B cell (primary cell): ENCODE data around the gene PROB1. TPM values are rescaled to one million over a fixed set of nuclear protein-coding genes. Genes with fewer than 3 reads are reported as not detected.
A peak's percentile ranks its signal among the peaks of the same experiment; 100 is the strongest.

Source experiments
- ATAC-seq: fragments of 200-7000 bp; cut with Tn5 transposase; one replicate; pipeline ENCODE4 v1.10.0; 2021; ENCODE audit warnings: low read depth, mild to moderate bottlenecking, moderate number of reproducible peaks, moderate library complexity
- CTCF ChIA-PET: fragments of 350-600 bp; sonication (Branson Sonifier 250); formaldehyde crosslinking; loops from one replicate; lab custom pipeline; 2021; ENCODE audit warnings: antibody characterized with exemption, inconsistent platforms; lab: Charles Lee
- POLR2A ChIA-PET: fragments of 350-600 bp; sonication (Branson Sonifier 250); formaldehyde crosslinking; loops from one replicate; lab custom pipeline; 2021; ENCODE audit warnings: antibody characterized with exemption; lab: Charles Lee
- DNase-seq: peaks from one replicate; pipeline ENCODE4 v3.0.0; 2013
- H2AFZ ChIP-seq: 2 replicates; pipeline ENCODE4 v1.6.1; 2012; ENCODE audit warnings: mild to moderate bottlenecking, low read depth, low read length; ENCODE audit not compliant: insufficient read depth, poor library complexity, severe bottlenecking
- H3K27ac ChIP-seq, 2 donors: 1 replicate in 1 of 2; 2 replicates in 1 of 2; pipeline ENCODE4 v1.5.1; 2012 to 2013; ENCODE audit warnings: low read length in 2 of 2, mild to moderate bottlenecking in 2 of 2, moderate library complexity in 1 of 2
- H3K27me3 ChIP-seq, 4 experiments: fragments of 200-600 bp in 1 of 4; sonication (generic) in 1 of 4; replicated peaks in 1 of 4; 1 replicate in 2 of 4; 2 replicates in 2 of 4; pipeline versions ENCODE4 v1.6.1 to v1.7.0; 2013 to 2016; ENCODE audit warnings: low read length in 3 of 4, mild to moderate bottlenecking in 2 of 4, mixed read lengths in 1 of 4, moderate library complexity in 1 of 4; ENCODE audit not compliant: insufficient read depth in 4 of 4, control insufficient read depth in 3 of 4; ENCODE audit errors: control extremely low read depth in 1 of 4
- H3K36me3 ChIP-seq, 2 experiments: replicated peaks in 1 of 2; 1 replicate in 1 of 2; 2 replicates in 1 of 2; pipeline versions ENCODE4 v1.6.1 to v1.7.1; 2013; ENCODE audit warnings: low read length in 1 of 2; ENCODE audit not compliant: insufficient read depth in 2 of 2, control insufficient read depth in 1 of 2; ENCODE audit errors: control extremely low read depth in 1 of 2, extremely low read depth in 1 of 2
- H3K4me1 ChIP-seq, 2 donors: fragments of 200-600 bp in 1 of 2; sonication (generic) in 1 of 2; 1 replicate in 1 of 2; 2 replicates in 1 of 2; pipeline versions ENCODE4 v1.5.1 to v1.6.1; 2013 to 2017; ENCODE audit warnings: low read length in 2 of 2; ENCODE audit not compliant: control insufficient read depth in 2 of 2, insufficient read depth in 2 of 2
- H3K4me2 ChIP-seq: replicated peaks from 2 replicates; pipeline ENCODE3; 2012; ENCODE audit warnings: mild to moderate bottlenecking, low read depth, low read length; ENCODE audit not compliant: poor library complexity, severe bottlenecking
- H3K4me3 ChIP-seq, 5 experiments: fragments of 200-600 bp in 1 of 5; sonication (generic) in 1 of 5; 1 replicate in 3 of 5; 2 replicates in 2 of 5; pipeline versions ENCODE4 v1.5.1 to v1.7.0; 2011 to 2016; ENCODE audit warnings: low read length in 4 of 5, mild to moderate bottlenecking in 4 of 5, low read depth in 2 of 5, control low read depth in 1 of 5, moderate library complexity in 1 of 5; ENCODE audit not compliant: insufficient read depth in 1 of 5; ENCODE audit errors: control extremely low read depth in 1 of 5, extremely low read depth in 1 of 5
- H3K79me2 ChIP-seq: fragments of 200-600 bp; sonication (generic); one replicate; pipeline ENCODE4 v1.6.0; 2016; ENCODE audit warnings: low read length; ENCODE audit not compliant: control insufficient read depth, insufficient read depth
- H3K9ac ChIP-seq: fragments of 200-600 bp; sonication (generic); 2 replicates; pipeline ENCODE4 v1.6.1; 2017; ENCODE audit warnings: mild to moderate bottlenecking, low read length, moderate library complexity
- H3K9me3 ChIP-seq, 3 donors: one replicate each; pipeline versions ENCODE4 v1.6.1 to v1.7.1; 2013; ENCODE audit warnings: low read length in 2 of 3; ENCODE audit not compliant: control insufficient read depth in 2 of 3, insufficient read depth in 1 of 3; ENCODE audit errors: control extremely low read depth in 1 of 3
- H4K20me1 ChIP-seq: 2 replicates; pipeline ENCODE4 v1.6.0; 2012; ENCODE audit warnings: mild to moderate bottlenecking, low read length; ENCODE audit not compliant: insufficient read depth, control insufficient read depth, poor library complexity, severe bottlenecking
- H3K27ac Mint-ChIP-seq: one replicate; pipeline ENCODE4 v1.8.0; 2021; ENCODE audit warnings: mixed read lengths
- H3K27me3 Mint-ChIP-seq: one replicate; pipeline ENCODE4 v1.8.0; 2021; ENCODE audit warnings: mixed read lengths
- H3K4me1 Mint-ChIP-seq: one replicate; pipeline ENCODE4 v1.8.0; 2021; ENCODE audit warnings: mixed read lengths
- H3K4me3 Mint-ChIP-seq: one replicate; pipeline ENCODE4 v1.8.0; 2021; ENCODE audit warnings: mixed read lengths
- H3K9me3 Mint-ChIP-seq: one replicate; pipeline ENCODE4 v1.8.0; 2022; ENCODE audit warnings: mixed read lengths; ENCODE audit not compliant: insufficient read depth
- EZH2 ChIP-seq: IDR thresholded peaks from 2 replicates; pipeline ENCODE4 v1.6.1; 2012; ENCODE audit warnings: borderline replicate concordance, low read depth, mild to moderate bottlenecking, moderate library complexity, low read length; ENCODE audit not compliant: insufficient read depth, poor library complexity, severe bottlenecking
- WGBS: methylation state at CpG from one replicate; pipeline ENCODE4 v1.1.5; 2013; ENCODE audit warnings: missing lambda C conversion rate; ENCODE audit not compliant: insufficient coverage; 5-methylcytosine and 5-hydroxymethylcytosine counted together
- intact Hi-C: fragments of 100-400 bp; cut with micrococcal nuclease; formaldehyde crosslinking; loops from one replicate; pipeline ENCODE4 v1.10.0; 2022
- polyA plus RNA-seq: library from polyadenylated mRNA; depleted of rRNA; stranded (reverse); fragments of >200 nt; gene quantifications from 2 replicates; pipeline ENCODE4 v1.2.3, GENCODE V29; 2012
- total RNA-seq, 2 donors: library from RNA; stranded (reverse); fragments of 120-200 nt in 1 of 2; gene quantifications; 1 replicate in 1 of 2; 2 replicates in 1 of 2; pipeline versions ENCODE4 v1.2.3 to v1.2.4, GENCODE V29; 2013 to 2022
- TF ChIP-seq, protein P1 (sequence below): fragments of 200-600 bp; IDR thresholded peaks from one replicate; pipeline ENCODE4 v1.8.0; 2022; ENCODE audit warnings: antibody characterized with exemption, mild to moderate bottlenecking

Gene PROB1
- total and polyA plus RNA-seq, 2 donors (not counting 1 experiment from before 2014, with no cell fraction given), result 1.2 to 3.7 TPM

GRCh38 chr5:139392678-139393496 lies 2.0 kb downstream of the PROB1 start:
- TF ChIP-seq EZH2, result no peak
- TF ChIP-seq, protein P1, sequence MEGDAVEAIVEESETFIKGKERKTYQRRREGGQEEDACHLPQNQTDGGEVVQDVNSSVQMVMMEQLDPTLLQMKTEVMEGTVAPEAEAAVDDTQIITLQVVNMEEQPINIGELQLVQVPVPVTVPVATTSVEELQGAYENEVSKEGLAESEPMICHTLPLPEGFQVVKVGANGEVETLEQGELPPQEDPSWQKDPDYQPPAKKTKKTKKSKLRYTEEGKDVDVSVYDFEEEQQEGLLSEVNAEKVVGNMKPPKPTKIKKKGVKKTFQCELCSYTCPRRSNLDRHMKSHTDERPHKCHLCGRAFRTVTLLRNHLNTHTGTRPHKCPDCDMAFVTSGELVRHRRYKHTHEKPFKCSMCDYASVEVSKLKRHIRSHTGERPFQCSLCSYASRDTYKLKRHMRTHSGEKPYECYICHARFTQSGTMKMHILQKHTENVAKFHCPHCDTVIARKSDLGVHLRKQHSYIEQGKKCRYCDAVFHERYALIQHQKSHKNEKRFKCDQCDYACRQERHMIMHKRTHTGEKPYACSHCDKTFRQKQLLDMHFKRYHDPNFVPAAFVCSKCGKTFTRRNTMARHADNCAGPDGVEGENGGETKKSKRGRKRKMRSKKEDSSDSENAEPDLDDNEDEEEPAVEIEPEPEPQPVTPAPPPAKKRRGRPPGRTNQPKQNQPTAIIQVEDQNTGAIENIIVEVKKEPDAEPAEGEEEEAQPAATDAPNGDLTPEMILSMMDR, result peak; percentile 94
- peaks cover 7% of the 10 kb centered on the region for H4K20me1 ChIP-seq
- WGBS, result under 1% methylated on average over 77 of the region's 77 CpGs
- ChIA-PET POLR2A (interaction anchor here (0.6 to 8.4 kb wide), 4 partner anchors 10 to 99 kb away, joined by 3 to 70 read pairs (median 4); partner anchors contain the start of genes MATR3, PAIP2 and SPATA24), CTCF (interaction anchor here (0.6 to 3.1 kb wide), 11 partner anchors 13 to 567 kb away, joined by 3 to 16 read pairs (median 4); partner anchors contain the start of genes DNAJC18, MATR3 and PAIP2)
- H3K4me3 Mint-ChIP-seq, result peak overlapping the region; percentile 99
- intact Hi-C loops, result loop anchor here (1.0 to 5.0 kb wide), 6 partner anchors 46 to 816 kb away; partner anchors contain the start of genes DNAJC18, HSPA9 and PAIP2
- H3K27ac Mint-ChIP-seq, result peak overlapping the region; percentile 93
- H3K9me3 ChIP-seq, result peaks cover 0 to 4% (median 0%) of the 10 kb centered on the region in 3 donors
- peak overlapping the region; percentile 69 to 90 (median 80) for H3K4me3 ChIP-seq
- H3K27ac ChIP-seq, result peak overlapping the region; percentile 60 to 65
- peaks cover 46% of the 10 kb centered on the region for H3K4me1 Mint-ChIP-seq
- no peaks in the 10 kb centered on the region for H3K9me3 Mint-ChIP-seq
- peak; percentile 56 for ATAC-seq
- H3K4me2 ChIP-seq, result peak overlapping the region; percentile 91
- DNase-seq, result peak; percentile 93
- peak overlapping the region; percentile 88 for H2AFZ ChIP-seq
- peaks cover 28% of the 10 kb centered on the region for H3K79me2 ChIP-seq
- no peaks in the 10 kb centered on the region for H3K27me3 ChIP-seq
- H3K27me3 Mint-ChIP-seq, result no peaks in the 10 kb centered on the region
- H3K9ac ChIP-seq, result peak overlapping the region; percentile 70
- no peaks in the 10 kb centered on the region for H3K36me3 ChIP-seq
- peaks cover 44 to 60% of the 10 kb centered on the region in 2 donors for H3K4me1 ChIP-seq
